GM21390 (cell line): ENCODE results near the gene PRR5L.
A peak's percentile ranks its signal among the peaks of the same experiment; 100 is the strongest.

Source experiments
- ATAC-seq: cut with Tn5 transposase; IDR thresholded peaks from one replicate; pipeline ENCODE4 v1.9.1; 2021; ENCODE audit not compliant: unreplicated experiment

The PRR5L gene

DNA sequence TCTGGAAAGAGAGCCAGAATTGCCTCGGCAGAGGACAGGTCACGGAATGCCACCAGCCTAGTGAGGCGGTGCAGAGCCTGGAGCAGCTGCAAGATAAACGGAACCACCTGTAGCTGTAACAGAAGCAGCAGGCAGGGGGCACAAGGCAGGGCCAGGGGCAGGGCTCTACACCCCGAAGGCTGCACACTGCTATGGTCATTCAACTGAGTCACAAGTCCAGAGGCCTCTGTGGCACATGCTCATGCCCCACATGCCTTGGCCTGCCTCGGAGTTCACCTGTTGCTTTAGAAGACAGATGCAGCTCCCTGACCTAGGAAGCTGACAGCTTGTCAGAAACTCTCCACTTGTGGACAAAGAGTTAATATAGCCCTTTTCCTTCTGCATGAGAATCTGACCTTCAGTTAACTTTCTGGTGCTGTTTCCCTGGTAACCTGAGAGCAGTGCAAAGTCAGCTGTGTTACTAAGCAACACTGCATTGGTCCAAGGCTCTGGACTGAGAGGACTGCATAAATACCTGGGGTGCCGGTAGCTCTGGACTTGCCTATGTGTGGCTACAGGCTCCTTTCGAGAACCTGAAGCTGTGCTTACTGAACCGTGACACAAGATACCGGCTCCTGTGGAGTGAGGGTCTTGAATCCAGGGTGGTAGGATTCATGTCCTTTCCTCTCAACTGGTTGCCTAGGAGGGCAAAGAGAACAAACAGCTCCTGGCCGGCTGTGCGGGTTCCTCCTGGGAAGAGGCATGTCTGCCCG lies 17.4 kb upstream of the PRR5L start:
- no peak for ATAC-seq

DNA sequence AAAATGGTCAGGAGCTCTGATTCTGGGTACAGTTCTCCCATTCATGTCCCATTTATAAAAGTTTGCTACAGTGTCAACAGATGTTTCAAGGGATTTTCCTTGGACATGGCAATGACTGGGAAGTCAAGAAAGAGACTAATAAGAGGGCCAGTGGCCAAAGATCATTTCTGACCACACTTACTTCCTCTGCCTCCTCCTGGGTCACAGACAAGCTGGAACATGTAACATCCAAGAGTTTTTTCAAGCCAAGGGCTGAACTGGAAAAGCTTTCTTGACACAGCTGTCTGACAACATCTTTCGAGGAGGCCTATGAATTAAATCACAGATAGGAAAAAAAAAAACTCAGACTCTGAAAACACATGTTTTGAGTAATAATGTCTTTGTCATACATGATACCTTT lies 15.6 kb upstream of the PRR5L start:
- no peak for ATAC-seq

DNA sequence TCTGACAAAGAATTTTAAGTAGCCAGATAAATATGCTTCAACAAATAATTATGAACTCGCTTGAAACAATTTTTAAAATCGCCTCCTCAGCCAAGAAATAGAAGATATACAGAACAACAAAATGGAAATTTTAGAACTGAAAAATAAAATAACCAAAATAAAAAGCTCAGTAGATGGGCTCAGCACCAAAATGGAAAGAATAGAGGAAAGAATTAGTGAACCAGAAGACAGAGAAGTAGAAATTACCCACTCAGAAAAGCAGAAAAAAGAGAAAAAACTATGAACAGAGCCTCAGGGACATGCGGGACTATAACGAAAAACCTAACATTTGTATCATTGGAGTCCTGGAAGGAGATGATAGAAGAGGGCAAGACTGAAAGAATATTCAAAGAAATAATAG lies 14.2 kb upstream of the PRR5L start:
- ATAC-seq = no peak

DNA sequence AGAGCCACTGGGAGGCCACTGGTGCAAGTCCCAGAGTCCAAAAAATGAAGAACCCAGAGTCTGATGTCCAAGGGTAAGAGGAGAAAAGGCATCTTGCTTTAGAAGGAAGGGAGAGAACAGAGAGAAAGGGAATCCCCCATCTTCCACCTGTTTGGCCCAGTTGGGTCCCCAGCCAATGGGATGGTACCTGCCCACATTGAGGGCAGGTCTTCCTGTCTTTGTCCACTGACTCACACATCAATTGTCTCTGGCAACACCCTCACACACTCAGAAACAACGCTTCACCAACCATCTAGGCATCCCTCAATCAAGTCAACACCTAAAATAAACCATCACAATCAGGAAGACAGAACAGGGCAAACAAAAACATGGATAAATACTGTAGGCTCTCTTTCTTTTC lies 13.2 kb upstream of the PRR5L start:
- ATAC-seq = no peak

DNA sequence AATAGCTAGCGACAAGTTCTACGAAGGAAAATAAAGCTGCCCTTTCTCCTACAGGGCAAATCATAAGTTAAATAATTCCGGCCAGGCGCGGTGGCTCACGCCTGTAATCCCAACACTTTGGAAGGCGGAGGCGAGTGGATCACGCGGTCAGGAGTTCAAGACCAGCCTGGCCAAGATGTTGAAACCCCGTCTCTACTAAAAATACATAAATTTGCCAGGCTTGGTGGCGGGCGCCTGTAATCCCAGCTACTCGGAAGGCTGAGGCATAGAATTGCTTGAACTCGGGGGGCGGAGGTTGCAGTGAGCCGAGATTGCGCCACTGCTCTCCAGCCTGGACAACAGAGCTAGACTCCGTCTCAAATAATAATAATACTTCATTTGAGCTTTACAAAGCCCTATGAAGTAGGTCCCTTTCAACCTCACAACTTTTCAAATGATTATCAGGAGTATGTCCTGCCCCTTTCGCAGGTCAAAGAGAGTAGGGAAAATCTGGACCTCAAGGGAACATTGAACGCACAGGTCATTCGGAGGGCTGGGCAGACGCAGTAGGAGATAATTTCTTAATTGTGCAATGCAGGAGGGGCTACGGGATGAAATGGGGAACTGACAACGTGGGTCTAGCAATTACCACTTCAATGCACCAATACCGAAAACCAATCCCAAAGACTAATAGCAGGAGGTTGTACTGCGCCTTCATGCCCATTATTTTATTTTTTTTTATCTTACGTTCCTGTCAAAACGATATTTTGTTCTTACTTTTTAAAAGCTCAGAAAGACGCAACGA lies 7.5 kb upstream of the PRR5L start:
- no peak for ATAC-seq

DNA sequence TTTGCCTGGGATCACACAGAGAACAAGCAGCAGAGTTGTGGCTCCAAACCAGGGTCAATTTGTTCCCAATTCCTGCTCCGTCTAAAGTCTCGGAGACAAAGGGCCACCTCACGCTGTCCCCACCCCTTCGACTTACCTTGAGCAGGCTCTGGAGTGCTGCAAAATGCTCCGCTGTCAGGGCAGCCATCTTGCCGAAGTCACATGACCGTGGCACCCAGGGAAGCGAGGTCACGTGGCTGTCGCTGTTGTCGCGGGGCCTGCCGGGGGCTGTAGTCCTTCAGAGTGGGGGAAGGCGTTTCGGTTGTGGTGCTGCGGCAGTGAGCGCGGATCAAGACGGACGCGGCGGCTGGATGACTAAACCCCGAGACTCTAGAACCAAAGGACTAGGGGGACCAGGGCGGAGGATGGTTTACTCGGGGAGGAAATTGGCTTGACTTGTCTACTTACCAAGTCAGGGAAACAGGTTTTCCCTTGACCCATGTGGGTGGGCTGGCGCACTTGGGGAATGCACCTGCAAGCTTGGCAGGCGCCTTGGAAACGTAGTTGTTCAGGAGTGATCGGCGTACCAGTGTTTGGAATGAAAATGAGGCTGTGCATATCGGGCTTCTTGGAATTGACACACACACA lies 6.7 kb upstream of the PRR5L start, which contains the start of gene COMMD9:
TSS of gene COMMD9 (minus strand) at position 199 of the 627 bp plus-strand sequence. CDS start at position 187, 12 bp downstream.
- ATAC-seq = peak; percentile 99

DNA sequence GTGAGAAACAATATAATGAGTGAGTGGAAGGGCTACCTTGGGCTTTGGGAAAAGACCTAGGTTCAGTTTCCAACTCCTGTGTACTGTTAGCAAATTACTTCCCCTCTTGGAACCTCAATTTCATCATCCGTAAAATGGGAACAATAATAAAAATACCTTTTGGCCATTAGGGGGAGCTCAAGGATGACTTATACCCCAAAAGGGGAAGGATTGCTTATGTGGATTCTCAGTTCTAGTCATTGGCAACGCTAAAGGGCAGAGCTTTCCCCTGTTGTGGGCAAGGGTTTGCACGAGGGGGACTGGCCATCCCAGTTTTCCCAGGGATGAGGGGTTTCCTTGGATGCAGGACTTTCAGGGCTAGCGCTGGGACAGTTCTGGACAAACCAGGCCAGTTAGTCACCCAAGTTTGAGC lies 3.8 kb upstream of the PRR5L start:
- peak; percentile 37 for ATAC-seq

DNA sequence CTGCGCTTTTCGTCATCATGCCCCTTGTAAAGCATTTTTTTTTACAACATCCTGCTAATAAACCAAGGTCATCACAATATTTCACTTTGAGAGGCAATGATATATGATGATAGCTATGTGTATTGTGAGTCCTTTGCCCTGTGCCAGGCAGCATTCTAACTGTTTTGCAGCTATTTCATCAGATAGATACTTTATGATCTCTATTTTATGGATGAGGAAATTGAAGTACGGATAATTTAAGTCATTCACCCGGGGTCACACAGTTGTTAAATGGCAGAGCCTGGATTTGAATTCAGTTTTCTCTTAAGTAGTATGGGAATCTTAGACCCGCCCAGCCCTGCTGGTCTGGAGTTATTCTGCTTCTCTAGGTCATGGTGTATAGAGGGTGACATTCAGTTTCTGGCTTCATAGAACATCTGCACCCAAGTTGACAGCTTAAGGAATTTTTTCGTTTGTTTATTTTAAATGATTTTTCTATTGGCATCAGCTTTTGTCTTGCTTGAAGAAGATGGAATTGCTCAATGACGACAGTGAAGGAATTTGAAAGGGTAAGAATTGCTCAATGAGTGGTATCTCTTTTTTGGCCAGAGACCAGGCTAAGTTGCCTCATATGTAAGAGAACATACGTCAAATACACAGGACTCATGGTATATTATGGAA lies 926 bp downstream of the PRR5L start:
- no peak for ATAC-seq

DNA sequence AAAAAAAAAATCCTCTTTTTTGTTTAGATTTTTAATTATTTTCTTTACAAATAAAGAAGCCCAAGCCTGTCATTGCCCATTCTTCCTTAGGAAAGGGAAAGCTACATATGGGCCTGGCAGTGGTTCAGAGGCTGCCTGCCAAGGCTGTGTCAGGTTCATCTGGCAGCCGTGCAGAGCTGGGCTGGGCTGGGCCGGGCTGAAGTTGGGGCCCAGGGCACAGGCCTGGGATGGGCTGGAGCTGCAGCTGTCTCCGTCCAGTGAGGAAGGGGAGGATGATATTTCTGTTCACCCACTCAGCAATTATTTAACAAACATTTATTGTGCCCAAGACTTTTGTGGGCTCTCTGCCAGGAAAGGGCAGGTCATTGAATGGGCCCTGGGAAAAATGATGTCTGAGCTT lies 4.6 kb downstream of the PRR5L start:
- no peak for ATAC-seq

DNA sequence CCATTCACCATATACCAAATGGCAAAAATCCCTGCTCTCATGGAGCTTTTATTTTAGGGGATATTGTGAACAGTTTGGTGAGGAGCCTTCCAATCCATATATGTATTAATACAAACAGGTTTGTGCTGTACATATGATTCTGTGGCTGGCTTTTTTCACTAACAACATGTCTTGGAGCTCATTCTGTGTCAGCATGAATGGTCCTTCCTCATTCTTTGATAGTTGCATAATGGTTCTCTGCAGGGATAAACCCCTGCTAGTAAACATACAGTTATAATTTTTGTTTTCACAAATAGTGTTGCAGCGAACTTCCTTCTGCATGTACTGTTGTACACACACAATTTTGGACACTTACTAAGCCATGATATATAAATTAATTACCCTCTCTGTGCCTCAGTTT lies 8.3 kb downstream of the PRR5L start:
- no peak for ATAC-seq

DNA sequence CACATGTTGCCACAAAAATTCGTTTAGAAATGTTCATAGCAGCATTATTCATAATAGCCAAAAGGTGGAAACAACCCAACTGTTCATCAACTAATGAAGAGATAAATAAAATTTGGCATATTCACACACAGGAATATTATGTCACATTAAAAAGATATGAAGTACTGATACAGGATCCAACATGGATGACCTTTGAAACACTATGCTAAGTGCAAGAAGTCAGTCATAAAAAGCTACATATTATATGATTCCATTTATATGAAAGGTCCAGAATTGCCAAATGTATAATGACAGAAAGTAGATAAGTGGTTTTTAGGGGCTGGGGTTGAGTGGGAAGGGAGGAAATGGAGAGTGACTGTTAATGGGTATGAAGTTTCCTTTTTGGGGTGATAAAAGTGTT lies 9.0 kb downstream of the PRR5L start:
- ATAC-seq = no peak

DNA sequence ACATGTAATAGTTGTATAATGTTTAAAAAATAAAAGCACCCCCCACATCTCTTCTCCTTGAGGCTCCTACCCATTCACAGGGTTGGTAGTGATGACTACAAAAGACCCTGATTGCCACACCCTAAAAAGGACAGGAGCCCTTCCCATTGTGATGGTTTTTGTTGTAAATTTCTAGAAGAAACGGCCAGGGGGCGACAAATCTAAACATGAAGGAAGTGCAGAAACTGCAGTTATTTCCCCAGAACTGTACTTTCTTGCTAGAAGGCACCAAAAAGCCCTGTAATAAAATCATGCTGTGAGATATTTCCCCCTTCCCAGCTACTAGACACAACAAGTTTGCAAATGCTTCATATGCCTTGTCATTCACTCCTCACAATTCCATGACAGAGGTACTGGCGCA lies 10.8 kb downstream of the PRR5L start:
- no peak for ATAC-seq

DNA sequence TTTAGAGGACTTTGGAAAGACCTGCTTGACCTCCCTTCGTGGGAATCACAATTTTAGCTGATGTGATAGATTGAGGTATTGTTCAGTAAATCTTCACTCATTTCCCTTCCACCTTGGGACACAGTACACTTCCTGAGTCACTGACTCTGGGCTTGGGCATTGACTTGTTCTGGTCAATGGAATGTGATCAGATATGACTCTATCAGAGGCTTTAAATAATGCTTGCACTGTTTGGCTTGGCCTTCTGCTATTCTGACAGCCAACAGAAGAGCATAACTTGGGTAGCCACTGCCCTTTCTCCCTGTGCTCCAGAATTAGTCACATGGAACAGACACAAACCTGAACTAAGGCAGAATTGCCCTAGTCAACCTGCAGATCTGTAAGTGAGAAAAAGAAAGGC lies 12.5 kb downstream of the PRR5L start:
- no peak for ATAC-seq

DNA sequence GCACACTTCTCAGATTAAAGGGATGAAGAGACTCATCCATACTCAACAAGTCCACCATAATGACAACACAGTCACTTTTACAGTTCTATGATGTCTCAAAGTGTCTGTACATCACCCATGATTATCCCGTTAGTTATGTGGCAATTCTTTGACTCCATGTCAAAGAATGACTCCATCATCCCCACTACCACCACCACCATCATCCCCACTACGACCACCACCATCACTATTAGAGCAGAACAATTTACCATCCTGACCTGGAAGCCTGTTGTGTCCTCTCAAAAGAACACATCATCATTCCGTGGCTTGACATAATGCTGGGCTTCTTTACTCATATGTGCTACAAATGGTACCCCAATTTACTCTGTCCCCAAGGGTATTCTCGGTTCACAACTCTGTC lies 13.7 kb downstream of the PRR5L start:
- no peak for ATAC-seq

DNA sequence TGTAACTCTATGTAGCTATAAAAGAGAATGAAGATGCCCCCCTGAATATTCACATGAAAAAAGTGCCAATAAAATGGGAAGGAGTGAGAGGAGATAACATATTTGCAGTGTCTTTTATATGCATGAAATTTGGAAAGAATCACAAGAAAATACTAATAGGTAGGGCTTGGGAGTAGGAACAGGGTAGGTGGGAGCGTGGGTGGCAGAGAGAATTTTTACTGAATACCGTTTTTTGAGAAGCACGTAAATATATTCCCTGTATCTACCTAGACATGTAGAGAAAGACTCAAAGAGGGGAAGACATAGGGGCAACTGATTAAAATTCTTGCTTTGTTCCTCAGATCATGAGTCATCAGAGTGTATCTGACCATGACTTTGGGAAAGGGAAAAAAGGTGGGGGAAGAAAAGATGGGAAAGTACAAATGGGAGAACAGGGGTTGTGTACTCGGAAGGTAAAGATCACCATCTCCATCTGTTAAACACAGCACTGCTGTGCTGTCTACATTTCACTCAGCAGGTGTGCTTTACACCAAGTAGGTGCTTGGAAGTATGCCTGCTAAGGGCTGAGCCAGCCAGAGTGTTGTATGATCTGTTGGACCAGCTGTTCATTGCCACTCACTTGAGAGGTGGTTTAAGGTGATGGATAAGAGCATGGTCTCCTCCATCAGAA lies 16.0 kb downstream of the PRR5L start:
- ATAC-seq = no peak

DNA sequence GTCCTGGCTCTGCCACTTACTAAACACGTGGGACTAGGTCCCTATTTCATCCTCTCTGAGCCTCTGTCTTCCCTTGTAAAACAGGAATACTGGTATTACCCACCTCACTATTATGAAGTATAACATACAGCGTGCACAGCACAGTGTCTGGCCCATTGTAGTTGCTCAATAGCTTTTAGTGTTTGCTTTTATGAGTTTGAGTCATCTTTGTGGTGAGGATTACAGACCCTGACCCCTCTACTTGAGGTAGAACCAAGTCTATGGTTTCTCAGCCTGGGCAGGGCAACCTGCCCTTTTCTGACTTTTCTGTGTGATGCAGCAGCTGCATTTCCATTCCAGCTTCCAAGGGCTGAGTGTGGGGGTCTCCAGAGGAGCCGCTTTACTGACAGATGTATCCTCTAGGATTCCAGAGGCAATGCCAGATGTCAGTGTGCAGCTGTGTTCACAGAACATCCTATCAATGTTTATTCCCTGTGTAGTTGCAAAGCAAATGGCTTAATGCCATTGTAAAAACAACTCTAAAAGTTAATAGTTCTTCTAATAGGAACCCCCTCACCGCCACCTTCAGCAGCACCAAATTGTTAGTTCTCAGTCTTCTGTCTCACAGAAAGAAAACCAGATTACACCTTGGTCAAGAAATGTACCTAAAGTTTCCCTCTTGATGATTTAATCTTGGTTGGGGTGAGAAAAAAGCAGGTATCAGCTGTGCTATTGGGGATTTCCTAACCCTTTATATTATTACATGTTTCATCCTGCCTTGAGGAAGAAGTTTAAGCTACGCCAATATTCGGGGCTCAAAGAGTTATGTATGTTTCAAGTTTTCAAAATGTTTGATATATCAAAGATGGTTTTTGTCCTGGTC lies 16.8 kb downstream of the PRR5L start:
- no peak for ATAC-seq

DNA sequence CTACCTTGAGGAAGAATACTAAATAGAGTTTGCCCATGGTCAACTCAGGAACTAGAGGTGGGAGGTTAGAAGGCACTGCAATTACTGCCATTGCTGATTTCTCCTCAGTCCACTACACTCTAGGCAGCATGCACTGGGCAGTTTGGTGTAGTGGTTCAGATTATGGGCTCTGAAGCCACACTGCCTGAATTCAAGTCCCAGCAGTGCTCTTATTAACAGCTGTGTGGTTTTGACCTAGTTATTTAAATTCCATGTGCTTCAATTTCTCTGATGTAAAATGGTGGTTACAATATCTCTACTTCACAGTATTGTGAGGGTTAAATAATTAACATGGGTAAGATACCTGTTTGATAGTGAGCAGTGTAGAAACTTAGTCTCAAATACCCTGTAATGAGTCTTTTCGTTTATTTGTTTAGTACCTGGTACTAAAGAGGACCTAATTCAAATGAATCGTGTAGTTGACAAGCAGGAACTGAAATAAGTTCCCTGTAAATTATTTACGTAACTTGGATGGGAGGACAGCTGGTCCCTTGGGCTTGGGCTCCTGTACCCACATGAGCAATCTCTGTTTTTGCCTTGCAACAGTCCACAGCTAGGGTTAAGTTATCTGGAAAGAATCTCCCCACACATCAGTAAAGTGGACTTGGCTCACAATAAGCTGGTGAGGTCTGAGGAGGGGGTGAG lies 17.8 kb downstream of the PRR5L start:
- ATAC-seq = no peak

DNA sequence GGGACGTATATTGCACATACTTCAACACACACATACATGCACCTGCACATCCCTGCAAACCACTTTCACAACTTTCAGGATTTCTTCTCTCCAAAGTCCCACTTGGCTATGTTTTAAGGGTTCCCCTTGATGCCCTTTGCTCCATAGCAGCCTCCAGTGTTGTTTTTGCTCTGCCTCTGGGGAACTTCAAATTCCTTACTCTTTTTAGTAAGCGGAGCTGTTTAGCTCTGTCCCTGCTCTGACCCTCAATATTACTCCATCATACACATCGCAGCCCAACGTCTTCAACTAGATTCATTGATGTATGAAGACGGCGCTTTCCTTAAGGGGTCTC lies 18.3 kb downstream of the PRR5L start:
- no peak for ATAC-seq

DNA sequence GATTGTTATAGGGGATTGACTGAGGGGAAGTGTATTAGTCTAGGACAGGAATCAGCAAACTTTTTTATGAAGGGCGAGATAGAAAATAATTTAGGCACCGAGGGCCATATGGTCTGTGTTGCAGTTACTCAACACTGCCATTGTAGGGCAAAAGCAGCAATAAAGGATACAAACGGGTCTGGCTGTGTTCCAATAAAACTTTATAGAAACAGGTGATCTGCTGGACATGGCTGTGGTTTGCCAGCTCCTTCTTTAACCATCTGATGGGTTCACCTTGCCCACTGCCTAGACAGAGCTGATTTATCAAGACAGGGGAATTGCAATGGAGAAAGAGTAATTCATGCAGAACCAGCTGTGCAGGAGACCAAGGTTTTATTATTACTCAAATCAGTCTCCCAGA lies 20.0 kb downstream of the PRR5L start:
- ATAC-seq = no peak

DNA sequence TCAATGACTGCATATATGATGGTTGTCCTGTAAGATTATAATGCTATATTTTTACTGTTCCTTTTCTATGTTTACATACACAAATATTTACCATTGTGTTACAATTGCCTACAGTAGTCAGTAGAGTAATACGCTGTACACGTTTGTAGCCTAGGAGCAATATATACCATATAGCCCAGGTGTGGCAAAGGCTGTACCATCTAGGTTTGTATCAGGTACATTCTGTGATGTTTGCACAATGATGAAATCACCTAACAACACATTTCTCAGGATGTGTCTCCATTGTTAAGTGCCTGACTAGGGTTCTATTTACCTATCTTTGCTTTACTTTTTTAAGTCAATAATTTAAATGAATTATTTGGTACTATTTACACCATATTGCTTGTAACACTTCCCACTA lies 21.9 kb downstream of the PRR5L start:
- no peak for ATAC-seq
